SKM-1 (cell line): ENCODE data around the gene IGF2.

Source experiments
- DNase-seq: peaks from one replicate; lab custom pipeline; 2025; ENCODE audit not compliant: unreplicated experiment; lab: John Stamatoyannopoulos, UW

IGF2 gene

GRCh38 chr11:2137202-2138067 lies 1.8 kb downstream of the IGF2 start:
- DNase-seq, result no peak

GRCh38 chr11:2136952-2137201 lies 2.3 kb downstream of the IGF2 start:
- no peak for DNase-seq

- DNase-seq, result no peak
These were observed 2.8 kb downstream of the IGF2 start for GRCh38 chr11:2136209-2136951.

GRCh38 chr11:2135648-2136201 lies 3.5 kb downstream of the IGF2 start:
- DNase-seq, result no peak

GRCh38 chr11:2135018-2135569 lies 4.1 kb downstream of the IGF2 start:
- DNase-seq, result no peak

- DNase-seq, result no peak
These were observed 4.9 kb downstream of the IGF2 start for GRCh38 chr11:2134022-2135010.

GRCh38 chr11:2133241-2134021 lies 5.8 kb downstream of the IGF2 start:
- DNase-seq, result no peak

GRCh38 chr11:2132874-2133240 lies 6.3 kb downstream of the IGF2 start:
- DNase-seq, result no peak

GRCh38 chr11:2132246-2132645 lies 6.9 kb downstream of the IGF2 start:
- no peak for DNase-seq

- no peak for DNase-seq
These were observed 7.6 kb downstream of the IGF2 start for GRCh38 chr11:2131371-2132236.

- DNase-seq, result no peak
These were observed 8.3 kb downstream of the IGF2 start for GRCh38 chr11:2130881-2131352.

GRCh38 chr11:2129699-2130366 lies 9.4 kb downstream of the IGF2 start:
- no peak for DNase-seq

- no peak for DNase-seq
These were observed 9.9 kb downstream of the IGF2 start for GRCh38 chr11:2129308-2129698.

- no peak for DNase-seq
These were observed 10.5 kb downstream of the IGF2 start for GRCh38 chr11:2128511-2129307.

- no peak for DNase-seq
These were observed 11.1 kb downstream of the IGF2 start for GRCh38 chr11:2128130-2128510.

- DNase-seq, result no peak
These were observed 11.6 kb downstream of the IGF2 start for GRCh38 chr11:2127482-2128129.

- no peak for DNase-seq
These were observed 12.6 kb downstream of the IGF2 start for GRCh38 chr11:2126520-2127085.
